ENCODE measurements around the gene ARHGAP42.

The ARHGAP42 gene

GRCh38 chr11:100830274-100830673 is 143.2 kb downstream of the ARHGAP42 start:
- DNase-seq (ENCODE audit: low read depth): peak; percentile 42
- TF ChIP-seq CTCF (conservative IDR thresholded peaks at IDR 0.05; ENCODE audit: low read depth, low read length): no peak
- no peak overlapping the region for H3K4me3 ChIP-seq (ENCODE audit: low read length)

DNA sequence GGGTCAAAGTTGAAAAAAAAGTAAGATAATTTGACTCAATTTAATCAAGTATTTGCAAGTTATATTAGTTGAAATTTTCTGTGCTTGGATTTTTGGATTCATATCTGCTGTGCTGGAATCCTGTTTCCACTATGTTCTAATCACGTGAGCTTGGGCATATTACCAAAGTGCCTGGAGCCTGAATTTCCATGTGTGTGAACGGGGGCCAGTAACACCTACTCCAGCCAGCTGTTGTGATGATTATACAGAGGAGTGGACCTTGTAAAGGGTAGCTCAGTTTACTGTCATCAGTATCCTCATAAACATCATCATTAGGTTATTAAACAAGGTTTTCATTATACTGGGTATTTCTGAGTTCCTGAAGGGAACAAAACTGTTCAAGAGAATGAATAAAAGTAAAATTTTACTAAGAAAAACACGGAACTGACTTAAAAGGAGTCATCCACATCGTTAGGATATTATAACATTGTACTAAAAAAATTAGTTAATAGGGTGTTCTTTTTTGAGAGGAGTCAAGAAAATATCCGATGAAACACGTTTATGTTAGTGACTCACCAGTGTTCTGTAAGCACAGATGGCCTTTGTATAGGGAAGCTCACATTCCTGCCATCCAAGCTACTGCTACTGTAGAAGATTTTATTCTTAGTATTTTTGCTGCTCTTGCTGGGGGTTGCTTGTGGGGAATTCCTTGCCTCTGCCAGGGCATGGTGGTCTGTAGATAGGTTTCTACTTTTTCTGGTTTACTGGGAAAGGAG is 144.1 kb downstream of the ARHGAP42 start:
- TF ChIP-seq CTCF (conservative IDR thresholded peaks at IDR 0.05; ENCODE audit: low read depth, low read length): no peak
- H3K4me3 ChIP-seq (ENCODE audit: low read length): no peak overlapping the region
- peak; percentile 49 for DNase-seq (ENCODE audit: low read depth)

GRCh38 chr11:100831929-100832494 is 144.9 kb downstream of the ARHGAP42 start:
- no peak for DNase-seq (ENCODE audit: low read depth)
- TF ChIP-seq CTCF (conservative IDR thresholded peaks at IDR 0.05; ENCODE audit: low read depth, low read length): no peak

GRCh38 chr11:100832829-100833228 is 145.7 kb downstream of the ARHGAP42 start:
- no peak for TF ChIP-seq CTCF (conservative IDR thresholded peaks at IDR 0.05; ENCODE audit: low read depth, low read length)
- H3K4me3 ChIP-seq (ENCODE audit: low read length): no peak overlapping the region
- DNase-seq (ENCODE audit: low read depth): no peak

More at GRCh38 chr11:100831929-100832494, 144.9 kb downstream of the ARHGAP42 start:
- no peak overlapping the region for H3K4me3 ChIP-seq (ENCODE audit: low read length)

GRCh38 chr11:100833276-100833675 is 146.2 kb downstream of the ARHGAP42 start:
- no peak overlapping the region for H3K4me3 ChIP-seq (ENCODE audit: low read length)
- TF ChIP-seq CTCF (conservative IDR thresholded peaks at IDR 0.05; ENCODE audit: low read depth, low read length): no peak
- DNase-seq (ENCODE audit: low read depth): no peak

DNA sequence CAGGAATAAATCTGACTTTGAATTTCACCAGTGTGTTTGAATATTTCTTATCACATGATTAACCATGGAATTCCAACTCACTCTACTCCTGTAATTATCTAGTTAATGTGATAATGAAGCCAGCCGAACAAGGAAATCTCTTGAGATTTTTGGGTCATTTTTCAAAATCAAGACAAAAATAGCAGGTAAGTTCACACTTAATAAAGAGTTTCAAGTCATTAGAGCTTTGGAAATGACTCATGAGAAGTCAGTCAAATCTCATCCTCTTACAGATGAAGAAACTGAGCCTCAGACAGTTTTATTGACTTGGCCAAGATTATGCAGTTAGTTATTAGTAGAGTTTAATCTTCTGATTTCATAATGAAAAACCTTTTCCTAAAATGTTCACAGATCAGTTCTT is 148.8 kb downstream of the ARHGAP42 start:
- no peak for DNase-seq (ENCODE audit: low read depth)
- no peak for TF ChIP-seq CTCF (conservative IDR thresholded peaks at IDR 0.05; ENCODE audit: low read depth, low read length)

GRCh38 chr11:100837311-100837710 is 150.2 kb downstream of the ARHGAP42 start:
- TF ChIP-seq CTCF (conservative IDR thresholded peaks at IDR 0.05; ENCODE audit: low read depth, low read length): no peak

More for the DNA sequence above, 148.8 kb downstream of the ARHGAP42 start:
- H3K4me3 ChIP-seq (ENCODE audit: low read length): no peak overlapping the region

More at GRCh38 chr11:100837311-100837710, 150.2 kb downstream of the ARHGAP42 start:
- DNase-seq (ENCODE audit: low read depth): no peak
- no peak overlapping the region for H3K4me3 ChIP-seq (ENCODE audit: low read length)

Measured in retinal pigment epithelial cell (primary cell).